Stomach (tissue), 9 donors: ENCODE data around the gene NEU2. TPM values are rescaled to one million over a fixed set of nuclear protein-coding genes. Genes with fewer than 3 reads are reported as not detected.
"Not testable (repeated sequence)": the region's sequence is repeated elsewhere in the genome, so short reads cannot be mapped to it uniquely, and the experiment has no call there.

Experiments used
- DNase-seq, 2 donors: peaks; one replicate each; pipeline versions ENCODE4 v3.0.0 to v3.0.0-alpha.2; 2013 to 2019
- H3K27ac ChIP-seq, 5 donors: fragments of 200-600 bp in 4 of 5; sonication (generic) in 4 of 5; one replicate each; pipeline ENCODE4 v1.5.1; 2013 to 2019; ENCODE audit warnings: mild to moderate bottlenecking in 1 of 5, moderate library complexity in 1 of 5
- H3K27me3 ChIP-seq, 3 donors: fragments of 200-600 bp; sonication (generic); one replicate each; pipeline ENCODE4 v1.5.1; 2017 to 2019; ENCODE audit warnings: mixed run types in 1 of 3
- H3K36me3 ChIP-seq, 4 donors: fragments of 200-600 bp; sonication (generic); 1 replicate in 3 of 4; 2 replicates in 1 of 4; pipeline ENCODE4 v1.5.1; 2016 to 2019
- H3K4me1 ChIP-seq, 4 donors: fragments of 200-600 bp; sonication (generic); one replicate each; pipeline ENCODE4 v1.5.1; 2016 to 2019
- H3K4me3 ChIP-seq, 4 donors: fragments of 200-600 bp; sonication (generic) in 3 of 4; one replicate each; pipeline ENCODE4 v1.5.1; 2016 to 2019; ENCODE audit warnings: mild to moderate bottlenecking in 1 of 4
- H3K9me3 ChIP-seq, 4 donors: fragments of 200-600 bp; sonication (generic); one replicate each; pipeline ENCODE4 v1.5.1; 2016 to 2019
- EP300 ChIP-seq: sonication (generic); formaldehyde crosslinking; IDR thresholded peaks from one replicate; pipeline ENCODE4 v1.6.1; 2017; ENCODE audit warnings: antibody characterized with exemption
- POLR2A ChIP-seq, 4 donors: fragments of 450-650 bp; IDR thresholded peaks; one replicate each; pipeline ENCODE4 v1.6.1; 2016; ENCODE audit warnings: antibody characterized with exemption in 4 of 4, control low read depth in 2 of 4, mild to moderate bottlenecking in 1 of 4, moderate library complexity in 1 of 4
- POLR2AphosphoS5 ChIP-seq, 3 donors: sonication (generic); formaldehyde crosslinking; IDR thresholded peaks; one replicate each; pipeline ENCODE4 v1.6.1; 2016; ENCODE audit warnings: antibody characterized with exemption in 3 of 3
- WGBS, 5 donors: extraction: QIAGEN DNeasy Blood & Tissue Kit in 3 of 5; methylation state at CpG; one replicate each; pipeline versions ENCODE4 v1.1.5 to v1.1.7; 2013 to 2018; 5-methylcytosine and 5-hydroxymethylcytosine counted together
- intact Hi-C: fragments of 100-400 bp; cut with DNase I; formaldehyde crosslinking; loops from one replicate; pipeline ENCODE4 v1.15.1; 2023; ENCODE audit warnings: low total_unique reads
- polyA plus RNA-seq, 3 donors: library from polyadenylated mRNA; stranded (reverse); fragments of 200-250 nt; gene quantifications; one replicate each; pipeline ENCODE4 v1.2.3, GENCODE V29; 2013
- total RNA-seq, 5 donors: library from RNA; depleted of rRNA; stranded (reverse); fragments of >200 nt; gene quantifications; one replicate each; pipeline versions ENCODE4 v1.1.0 to v1.2.3, GENCODE V29; 2014 to 2016
- TF ChIP-seq, protein P1 (sequence below), 7 experiments: fragments of 450-650 bp in 4 of 7; fragments of 200-600 bp in 3 of 7; sonication (generic) in 3 of 7; IDR thresholded peaks; one replicate each; pipeline ENCODE4 v1.5.1; 2016 to 2019; ENCODE audit warnings: antibody characterized with exemption in 7 of 7, control low read depth in 2 of 7, mild to moderate bottlenecking in 1 of 7
- donor health status: healthy with polysubstance abuse.
- donor health status: Bipolar disorder and iron deficiency.
- donor health status: healthy.

Gene NEU2
- total and polyA plus RNA-seq, 8 donors = not detected

DNA sequence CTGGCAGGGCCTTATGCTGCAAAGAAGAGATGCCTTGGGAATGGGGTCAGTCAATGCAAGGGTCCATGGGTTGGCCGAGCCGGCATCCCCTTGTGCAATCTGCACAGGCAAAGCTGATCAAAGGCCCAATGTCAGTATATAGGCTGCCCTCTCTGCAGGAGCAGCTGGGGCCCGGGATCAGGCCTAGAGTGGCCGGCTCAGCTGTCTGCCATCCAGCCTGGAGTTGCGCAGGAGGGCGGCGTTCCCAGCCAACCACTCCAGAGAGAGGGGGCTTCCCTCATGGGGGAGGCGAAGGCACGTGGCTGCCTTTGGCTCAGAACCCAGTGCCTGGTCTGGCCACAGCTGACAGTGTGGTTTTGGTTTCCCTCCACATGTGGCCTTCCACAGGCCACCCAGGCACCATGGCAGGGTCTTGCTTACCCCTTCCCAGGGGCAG is 31.5 kb downstream of the NEU2 start:
- H3K4me3 ChIP-seq = peak overlapping the region in 2 of 4 donors; percentile 51
- DNase-seq = peak in 1 of 2 donors; percentile 26
- no peak for TF ChIP-seq EP300
- TF ChIP-seq, protein P1, sequence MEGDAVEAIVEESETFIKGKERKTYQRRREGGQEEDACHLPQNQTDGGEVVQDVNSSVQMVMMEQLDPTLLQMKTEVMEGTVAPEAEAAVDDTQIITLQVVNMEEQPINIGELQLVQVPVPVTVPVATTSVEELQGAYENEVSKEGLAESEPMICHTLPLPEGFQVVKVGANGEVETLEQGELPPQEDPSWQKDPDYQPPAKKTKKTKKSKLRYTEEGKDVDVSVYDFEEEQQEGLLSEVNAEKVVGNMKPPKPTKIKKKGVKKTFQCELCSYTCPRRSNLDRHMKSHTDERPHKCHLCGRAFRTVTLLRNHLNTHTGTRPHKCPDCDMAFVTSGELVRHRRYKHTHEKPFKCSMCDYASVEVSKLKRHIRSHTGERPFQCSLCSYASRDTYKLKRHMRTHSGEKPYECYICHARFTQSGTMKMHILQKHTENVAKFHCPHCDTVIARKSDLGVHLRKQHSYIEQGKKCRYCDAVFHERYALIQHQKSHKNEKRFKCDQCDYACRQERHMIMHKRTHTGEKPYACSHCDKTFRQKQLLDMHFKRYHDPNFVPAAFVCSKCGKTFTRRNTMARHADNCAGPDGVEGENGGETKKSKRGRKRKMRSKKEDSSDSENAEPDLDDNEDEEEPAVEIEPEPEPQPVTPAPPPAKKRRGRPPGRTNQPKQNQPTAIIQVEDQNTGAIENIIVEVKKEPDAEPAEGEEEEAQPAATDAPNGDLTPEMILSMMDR (IDR thresholded peaks at IDR 0.05) = no peak
- TF ChIP-seq POLR2AphosphoS5 (IDR thresholded peaks at IDR 0.05) = no peak
- no peak for TF ChIP-seq POLR2A (IDR thresholded peaks at IDR 0.05)
- intact Hi-C loops = no loop called here
- H3K9me3 ChIP-seq = no peaks in the 10 kb centered on the region
- H3K36me3 ChIP-seq = peaks cover 0 to 7% (median 0%) of the 10 kb centered on the region in 4 donors
- H3K27ac ChIP-seq = peak overlapping the region in 3 of 5 donors; percentile 44 to 85 (median 71)
- no peaks in the 10 kb centered on the region for H3K27me3 ChIP-seq
- WGBS, 5 donors = 50 to 85% (median 76%) methylated on average over 2 to 9 of the region's 9 CpGs
- H3K4me1 ChIP-seq = peaks cover 0 to 65% (median 46%) of the 10 kb centered on the region in 4 donors

DNA sequence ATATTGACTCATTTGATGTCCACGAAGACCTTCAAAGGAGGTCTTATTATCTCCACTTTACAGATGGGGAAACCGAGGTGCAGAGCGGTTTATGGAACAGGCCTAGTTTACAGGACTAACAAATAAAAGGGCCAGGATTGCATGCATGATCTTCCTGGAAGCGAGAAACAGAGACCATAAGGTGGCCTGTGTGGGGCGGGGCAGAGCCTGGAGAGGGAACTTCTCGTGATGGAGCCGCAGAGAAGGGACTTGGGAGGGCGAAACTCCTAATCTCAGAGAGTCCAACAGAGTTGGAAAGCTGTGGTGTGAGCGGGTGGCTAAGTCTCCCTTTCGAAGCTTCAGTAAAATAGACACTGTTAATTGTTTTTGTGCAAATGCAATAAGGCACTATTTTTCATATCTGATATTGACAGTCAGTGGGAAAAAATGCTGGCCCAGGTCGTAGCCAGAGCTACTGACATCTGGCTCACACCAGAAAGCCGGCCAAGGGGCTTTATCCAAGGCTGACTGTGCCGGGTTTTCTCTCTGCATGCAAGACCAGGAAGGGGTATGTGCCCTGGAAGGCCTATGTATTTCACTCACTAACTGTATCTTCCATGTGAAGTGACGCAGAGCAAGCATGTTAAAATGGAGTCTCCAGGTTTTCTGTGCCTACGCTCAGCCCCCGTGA is 32.2 kb downstream of the NEU2 start:
- Histone ChIP-seq H3K4me1 (peaks cover 0 to 60% (median 43%) of the 10 kb centered on the region in 4 donors), H3K9me3 (no peaks in the 10 kb centered on the region), H3K36me3 (peaks cover 0 to 7% (median 0%) of the 10 kb centered on the region in 4 donors), H3K27ac (no peak overlapping the region), H3K4me3 (no peak overlapping the region), H3K27me3 (no peaks in the 10 kb centered on the region)
- intact Hi-C loops = no loop called here
- 69 to 83% (median 79%) methylated on average over 16 of the region's 16 CpGs for WGBS, 5 donors
- DNase-seq = peak in 1 of 2 donors; percentile 24
- TF ChIP-seq EP300 (no peak), POLR2A (IDR thresholded peaks at IDR 0.05) (no peak), POLR2AphosphoS5 (IDR thresholded peaks at IDR 0.05) (no peak)
- TF ChIP-seq, protein P1 (IDR thresholded peaks at IDR 0.05) = no peak

DNA sequence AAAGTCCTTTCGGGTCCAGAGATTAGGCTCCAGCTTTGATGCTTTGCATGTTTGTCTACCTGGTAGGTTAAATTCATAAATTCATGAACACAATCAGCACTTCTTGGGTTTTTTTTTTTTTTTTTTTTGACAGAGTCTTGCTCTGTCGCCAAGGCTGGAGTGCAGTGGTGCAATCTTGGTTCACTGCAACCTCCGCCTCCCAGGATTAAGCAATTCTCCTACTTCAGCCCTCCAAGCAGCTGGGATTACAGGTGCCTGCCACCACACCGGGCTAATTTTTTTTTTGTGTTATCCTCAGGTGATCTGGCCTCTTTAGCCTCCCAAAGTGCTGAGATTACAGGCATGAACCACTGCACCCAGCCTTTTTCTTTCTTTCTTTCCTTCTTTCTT is 32.7 kb downstream of the NEU2 start:
- H3K27ac ChIP-seq, H3K27me3 ChIP-seq, H3K36me3 ChIP-seq, H3K9me3 ChIP-seq, intact Hi-C loops, H3K4me3 ChIP-seq: not testable (repeated sequence)
- H3K4me1 ChIP-seq = peaks cover 0 to 56% (median 41%) of the 10 kb centered on the region in 4 donors
- WGBS, 5 donors = 73 to 88% (median 80%) methylated on average over 4 of the region's 4 CpGs
- DNase-seq = peak in 1 of 2 donors; percentile 21

DNA sequence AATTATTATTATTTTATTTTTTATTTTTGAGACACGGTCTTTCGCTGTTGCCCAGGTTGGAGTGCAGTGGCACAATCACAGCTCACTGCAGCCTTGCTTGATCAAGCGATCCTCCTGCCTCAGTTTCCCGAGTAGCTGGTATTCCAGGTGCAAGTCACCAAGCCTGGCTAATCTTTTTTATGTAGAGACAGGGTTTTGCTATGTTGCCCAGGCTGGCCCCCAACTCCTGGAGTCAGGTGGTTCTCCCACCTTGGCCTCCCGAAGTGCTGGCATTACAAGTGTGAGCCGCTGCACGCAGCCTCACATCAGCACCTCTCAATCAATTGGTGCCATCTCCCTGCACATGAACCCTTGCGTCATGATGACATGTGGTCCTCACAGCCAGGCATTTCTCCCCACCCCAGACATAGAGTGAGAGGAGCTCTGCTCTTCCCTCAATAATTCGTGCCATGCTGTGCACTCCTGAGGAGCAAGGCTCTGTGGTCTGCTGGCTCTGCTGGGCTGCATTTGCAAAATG is 33.5 kb downstream of the NEU2 start:
- H3K4me3 ChIP-seq = no peak overlapping the region
- 86 to 97% (median 96%) methylated on average over 9 of the region's 9 CpGs for WGBS, 5 donors
- no peaks in the 10 kb centered on the region for H3K9me3 ChIP-seq
- no peaks in the 10 kb centered on the region for H3K27me3 ChIP-seq
- intact Hi-C loops = no loop called here
- H3K4me1 ChIP-seq = peaks cover 0 to 54% (median 35%) of the 10 kb centered on the region in 4 donors
- H3K36me3 ChIP-seq = peaks cover 0 to 7% (median 0%) of the 10 kb centered on the region in 4 donors
- no peak overlapping the region for H3K27ac ChIP-seq
- DNase-seq = peak in 1 of 2 donors; percentile 22
- TF ChIP-seq POLR2A (IDR thresholded peaks at IDR 0.05) = no peak
- TF ChIP-seq EP300 = no peak
- TF ChIP-seq, protein P1 (IDR thresholded peaks at IDR 0.05) = no peak
- TF ChIP-seq POLR2AphosphoS5 (IDR thresholded peaks at IDR 0.05) = no peak
